CD4-positive, alpha-beta T cell treated with Interleukin-6 at 100 ng/mL for 8 hours (primary cell): ENCODE results near the gene URB1.
"Not testable (repeated sequence)": the region's sequence is repeated elsewhere in the genome, so short reads cannot be mapped to it uniquely, and the experiment has no call there.

Experiments
- DNase-seq: peaks from one replicate; pipeline ENCODE4 v3.0.0-alpha.2; 2020; ENCODE audit warnings: mixed read lengths, low spot score

URB1 gene

DNA sequence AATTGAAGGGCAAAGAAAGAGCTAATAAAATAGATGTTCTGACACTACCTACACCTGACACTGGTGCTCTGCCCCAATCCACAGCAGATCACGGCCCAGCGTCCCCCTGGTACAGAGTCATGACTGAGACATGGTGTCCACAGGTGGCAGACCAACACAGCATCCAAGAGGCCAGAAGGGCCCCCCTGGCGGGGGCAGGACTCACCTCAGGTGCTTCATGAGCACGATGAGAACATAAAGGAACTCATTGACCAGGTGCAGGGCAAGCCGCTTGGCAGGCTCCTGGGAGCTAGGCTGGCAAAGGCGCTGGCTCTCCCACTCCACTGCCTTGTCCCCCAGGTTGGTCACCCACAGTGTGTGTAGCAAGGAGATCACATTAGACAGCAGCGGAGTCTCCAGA lies 73.8 kb downstream of the URB1 start:
- DNase-seq: no peak

DNA sequence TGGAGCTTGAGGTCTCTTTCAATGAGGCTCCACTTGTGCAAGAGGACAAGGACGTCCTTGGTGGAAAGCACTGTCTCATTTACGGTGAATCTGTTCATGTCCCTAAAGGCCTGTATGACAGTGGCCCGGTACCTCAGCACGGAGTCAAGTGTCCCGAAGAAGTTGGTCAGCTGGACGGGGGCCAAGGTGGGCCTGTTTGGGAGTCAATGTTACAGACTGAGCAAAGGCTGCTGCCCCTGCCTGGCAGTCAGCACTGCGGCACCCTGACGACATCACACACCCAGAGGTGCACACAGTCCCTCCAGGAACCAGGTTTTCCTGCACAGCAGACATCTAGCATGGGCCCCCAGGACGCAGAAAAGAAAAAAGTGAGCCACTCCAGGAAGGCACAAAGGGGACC lies 75.1 kb downstream of the URB1 start:
- DNase-seq: no peak

GRCh38 chr21:32316361-32317215 lies 76.2 kb downstream of the URB1 start:
- DNase-seq: no peak

DNA sequence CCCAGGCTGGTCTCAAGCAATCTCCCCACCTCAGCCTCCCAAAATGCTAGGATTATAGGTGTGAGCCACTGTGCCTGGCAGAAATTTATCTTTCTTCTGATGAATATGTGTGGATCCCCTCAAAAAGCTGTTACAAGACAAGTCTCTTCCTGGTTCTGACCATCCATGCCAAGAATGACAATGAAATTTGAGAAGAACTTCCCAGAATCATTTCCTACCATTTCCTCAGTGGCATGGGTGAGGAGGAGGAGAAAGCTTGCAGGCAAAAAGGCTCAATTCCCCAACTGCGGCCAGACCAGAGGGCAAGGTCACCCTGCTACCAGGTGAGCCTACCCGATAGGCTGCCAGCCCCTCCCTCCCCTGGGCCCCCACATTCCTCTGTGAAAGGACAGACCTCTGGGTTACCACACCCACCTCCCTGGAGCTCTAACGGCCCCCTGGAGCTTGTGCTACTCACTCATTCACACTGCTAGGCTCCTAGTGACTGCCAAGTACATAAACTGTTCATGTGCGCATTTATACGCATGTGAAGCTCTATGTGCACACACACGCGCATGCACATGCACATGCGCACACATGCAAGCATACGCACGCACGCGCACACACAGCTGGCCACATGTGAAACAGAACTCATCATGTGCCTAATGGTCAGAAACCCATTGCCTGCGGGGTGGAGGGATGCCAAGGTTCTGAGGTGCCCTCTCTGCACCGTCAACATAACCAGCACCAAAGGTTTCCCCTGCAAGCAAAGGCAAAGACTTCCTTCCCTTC lies 77.1 kb downstream of the URB1 start:
- DNase-seq: no peak

DNA sequence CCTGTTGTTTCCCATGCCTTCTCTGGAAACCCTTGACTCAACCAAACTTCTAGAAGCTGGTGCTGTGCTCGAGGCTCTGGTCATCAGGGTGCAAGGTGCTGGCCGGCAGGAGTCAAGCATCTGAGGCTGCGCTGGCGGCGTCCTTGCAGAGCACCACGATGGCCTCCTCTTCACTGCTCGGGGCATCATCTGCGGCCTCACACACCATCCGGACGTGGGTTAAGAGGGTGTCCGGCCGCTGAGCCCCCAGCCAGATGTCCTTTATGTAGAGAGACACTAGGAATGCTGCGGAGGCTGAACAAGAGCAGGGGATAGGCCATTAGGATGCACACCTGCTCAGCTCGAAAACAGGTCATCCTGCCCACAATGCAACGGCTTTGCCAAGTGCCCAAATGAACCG lies 78.0 kb downstream of the URB1 start:
- no peak for DNase-seq

DNA sequence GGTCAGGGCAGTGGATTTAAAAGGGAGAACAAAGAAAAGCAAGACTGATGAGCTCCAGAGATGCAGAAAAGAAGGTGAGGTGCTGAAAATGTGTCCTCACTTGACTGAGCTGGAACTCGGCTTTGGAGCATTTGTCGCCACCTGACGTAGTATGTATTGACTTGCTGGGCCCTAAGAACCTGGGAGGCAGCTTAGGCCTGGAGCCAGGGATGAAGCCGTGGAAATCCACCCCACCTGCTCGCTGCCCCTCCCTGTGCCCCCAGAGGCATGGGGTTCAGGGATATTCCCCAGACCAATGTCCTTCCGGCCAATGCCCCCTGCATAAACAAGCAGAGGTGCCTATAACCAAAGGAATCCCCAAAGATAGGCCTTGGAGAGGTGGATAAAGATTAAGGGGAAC lies 79.8 kb downstream of the URB1 start:
- no peak for DNase-seq

DNA sequence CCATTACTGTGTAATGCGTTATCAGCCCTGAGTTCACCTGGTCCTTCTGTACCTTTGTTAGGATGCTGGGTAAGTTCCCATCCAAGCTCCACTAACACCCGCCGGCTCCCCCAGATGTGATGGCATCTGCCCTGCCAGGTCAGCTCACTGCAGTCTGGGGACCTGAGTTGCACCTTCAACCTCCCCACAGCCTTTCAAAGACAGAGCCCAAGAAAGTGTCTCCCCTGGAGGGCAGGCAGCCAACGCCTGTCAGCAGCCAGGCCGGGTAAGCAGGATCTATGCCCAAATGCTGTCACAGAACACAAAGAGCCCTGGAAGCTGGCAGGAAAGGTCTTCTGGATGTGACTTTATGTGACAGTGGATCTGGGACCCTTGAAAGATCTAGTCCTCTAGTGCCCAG lies 80.5 kb downstream of the URB1 start:
- no peak for DNase-seq

DNA sequence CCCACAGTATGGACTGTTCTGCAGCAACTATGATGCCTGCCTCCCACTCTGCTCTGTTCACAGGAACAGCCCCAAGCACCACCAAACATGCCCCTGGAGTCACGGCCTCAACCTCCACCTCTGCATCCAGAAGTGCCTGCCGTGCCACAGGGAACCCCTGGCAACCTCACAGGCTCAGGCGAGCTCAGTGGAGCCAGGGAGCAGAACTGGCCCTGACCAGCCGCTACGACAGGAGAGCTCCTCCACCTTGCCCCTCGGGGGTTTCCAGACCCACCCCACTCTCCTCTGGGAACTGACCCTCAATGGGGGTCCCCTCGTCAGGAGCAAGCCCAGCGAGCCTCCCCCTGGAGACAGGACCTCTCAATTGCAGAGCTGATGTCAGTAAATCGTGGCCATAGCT lies 81.2 kb downstream of the URB1 start:
- DNase-seq: no peak

DNA sequence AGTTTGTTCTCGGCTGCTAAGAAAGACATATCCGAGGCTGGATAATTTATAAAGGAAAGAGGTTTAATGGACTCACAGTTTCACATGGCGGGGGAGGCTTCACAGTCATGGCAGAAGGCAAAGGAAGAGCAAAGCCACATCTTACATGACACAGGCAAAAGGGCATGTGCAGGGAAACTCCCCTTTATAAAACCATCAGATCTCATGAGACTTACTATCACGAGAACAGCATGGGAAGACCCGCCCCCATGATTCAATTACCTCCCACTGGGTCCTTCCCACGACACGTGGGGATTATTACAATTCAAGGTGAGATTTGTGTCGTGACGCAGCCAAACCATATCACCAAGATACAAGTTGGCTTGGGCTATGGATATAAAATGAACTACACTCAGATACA lies 81.8 kb downstream of the URB1 start:
- not testable (repeated sequence) for DNase-seq

DNA sequence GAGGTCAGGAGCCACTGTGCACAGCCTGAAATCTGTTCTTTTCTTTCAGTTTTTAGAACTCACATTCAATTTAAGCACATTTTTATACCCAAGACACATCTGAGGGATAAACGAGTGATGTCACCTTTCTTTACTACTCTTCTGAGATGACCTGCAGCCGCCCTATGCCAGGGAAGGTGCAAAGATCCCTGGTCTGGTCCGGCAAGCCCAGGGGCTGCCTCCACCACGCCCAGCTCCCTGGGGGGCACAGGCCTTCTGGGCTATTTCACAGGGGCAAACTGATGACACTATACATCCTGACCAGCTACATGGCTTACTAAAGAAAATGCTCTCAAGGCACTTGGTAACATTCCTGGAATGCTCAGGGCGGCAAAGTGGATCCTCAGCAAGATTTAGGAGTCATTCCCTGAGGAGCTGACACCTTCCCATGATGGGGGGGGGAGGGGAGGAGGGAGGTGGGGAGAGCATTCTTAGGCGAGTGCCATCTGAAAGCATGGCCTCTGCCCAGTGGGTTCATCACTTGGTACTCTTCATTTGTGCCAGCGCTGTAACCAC lies 82.8 kb downstream of the URB1 start:
- DNase-seq: no peak

DNA sequence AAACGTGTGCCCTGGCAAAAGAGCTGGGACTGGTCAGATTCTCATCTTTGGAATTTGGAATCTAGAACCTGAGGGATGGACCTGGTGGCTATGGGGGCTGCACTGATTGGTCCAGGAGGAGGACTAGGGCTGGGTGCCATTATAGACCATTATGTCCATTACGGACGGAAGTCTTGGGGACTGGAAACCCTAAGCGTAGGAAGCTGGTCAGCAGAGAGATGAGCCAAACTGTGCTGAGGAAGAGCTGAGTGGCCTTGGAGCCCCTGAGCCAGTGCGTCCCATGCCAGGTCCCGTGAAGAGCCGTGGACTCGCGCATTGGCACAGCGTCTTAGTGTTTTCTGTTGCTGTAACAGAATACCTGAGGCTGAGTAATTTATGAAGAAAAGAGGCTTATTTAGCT lies 84.1 kb downstream of the URB1 start:
- DNase-seq: no peak

GRCh38 chr21:32307706-32308105 lies 85.1 kb downstream of the URB1 start:
- DNase-seq: no peak

- no peak for DNase-seq
Measured at GRCh38 chr21:32306021-32306780, 86.6 kb downstream of the URB1 start.

- no peak for DNase-seq
Measured at GRCh38 chr21:32304998-32305397, 87.8 kb downstream of the URB1 start.

DNA sequence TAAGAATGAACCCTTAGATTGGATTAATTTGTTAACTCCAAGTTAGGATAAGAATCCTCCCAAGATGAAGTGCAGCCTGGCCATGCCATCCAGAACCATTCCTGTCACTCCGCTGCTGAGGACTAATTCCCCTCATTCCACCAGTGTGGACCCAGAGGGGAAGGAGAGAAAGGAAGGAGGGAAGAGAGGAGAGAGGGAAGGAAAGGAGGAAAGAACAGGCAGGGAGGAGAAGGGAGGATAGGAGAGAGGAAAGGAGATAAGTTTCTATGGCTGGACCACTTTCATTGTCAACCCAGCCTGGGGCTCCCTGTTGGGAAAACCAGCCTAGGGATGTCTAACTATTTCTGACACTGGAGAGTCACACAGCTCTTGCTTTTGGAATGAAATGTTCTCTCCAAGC lies 89.4 kb downstream of the URB1 start:
- no peak for DNase-seq

GRCh38 chr21:32302560-32302959 lies 90.3 kb downstream of the URB1 start:
- no peak for DNase-seq

- DNase-seq: no peak
Measured at GRCh38 chr21:32301596-32301995, 91.2 kb downstream of the URB1 start.

DNA sequence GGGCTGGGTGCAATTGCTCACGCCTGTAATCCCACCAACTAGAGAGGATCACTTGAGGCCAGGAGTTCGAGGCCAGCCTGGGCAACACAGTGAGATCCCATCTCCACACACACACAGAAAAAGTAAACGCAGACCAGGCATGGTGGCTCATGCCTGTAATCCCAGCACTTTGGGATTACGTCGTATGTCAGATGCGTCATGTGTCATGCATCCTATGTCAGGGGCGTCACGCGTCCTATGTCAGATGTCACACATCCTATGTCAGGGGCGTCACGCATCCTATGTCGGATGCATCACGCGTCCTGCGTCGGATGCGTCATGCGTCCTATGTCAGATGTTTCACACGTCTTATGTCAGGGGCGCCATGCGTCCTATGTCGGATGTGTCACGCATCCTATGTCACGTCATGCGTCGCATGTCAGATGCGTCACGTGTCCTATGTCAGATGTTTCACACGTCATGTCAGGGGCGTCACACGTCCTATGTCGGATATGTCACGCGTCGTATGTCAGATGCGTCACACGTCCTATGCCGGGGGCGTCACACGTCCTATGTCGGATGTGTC lies 92.6 kb downstream of the URB1 start:
- no peak for DNase-seq

GRCh38 chr21:32299695-32300094 lies 93.1 kb downstream of the URB1 start:
- no peak for DNase-seq

- DNase-seq: no peak
Measured at GRCh38 chr21:32298658-32299081, 94.1 kb downstream of the URB1 start, which contains the start of gene MRAP. Gene MRAP (plus strand): TSS chr21:32298855. CDS start chr21:32298972, 117 bp downstream.

DNA sequence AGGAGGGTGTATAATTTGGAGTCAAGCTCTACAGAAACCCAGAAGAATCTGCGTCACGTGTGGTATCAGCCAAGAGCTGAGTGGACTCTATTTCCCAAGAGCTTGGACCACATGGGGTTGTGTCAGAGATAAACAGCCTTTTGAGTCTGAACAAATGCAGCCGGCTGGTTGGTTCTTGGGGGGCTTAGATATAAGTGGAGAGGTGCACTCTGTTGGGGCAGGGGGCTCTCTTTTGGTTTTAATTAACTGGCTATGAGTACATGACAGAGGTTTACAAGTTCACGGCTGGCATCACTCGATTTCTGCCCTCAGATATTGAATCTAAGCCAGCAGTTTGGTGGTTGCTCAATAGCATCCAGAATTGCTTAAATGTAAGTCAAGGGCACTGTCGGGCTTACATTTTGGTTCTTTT lies 94.7 kb downstream of the URB1 start:
- no peak for DNase-seq

- no peak for DNase-seq
Measured at GRCh38 chr21:32297449-32297848, 95.4 kb downstream of the URB1 start.
